ENCODE data around the gene DLG2. TPM values are rescaled to one million over a fixed set of nuclear protein-coding genes. Genes with fewer than 3 reads are reported as not detected.

Gene DLG2
- total RNA-seq, 3 donors from 2014 or later, result 4.3 to 12.3 (median 6.9) TPM

DNA sequence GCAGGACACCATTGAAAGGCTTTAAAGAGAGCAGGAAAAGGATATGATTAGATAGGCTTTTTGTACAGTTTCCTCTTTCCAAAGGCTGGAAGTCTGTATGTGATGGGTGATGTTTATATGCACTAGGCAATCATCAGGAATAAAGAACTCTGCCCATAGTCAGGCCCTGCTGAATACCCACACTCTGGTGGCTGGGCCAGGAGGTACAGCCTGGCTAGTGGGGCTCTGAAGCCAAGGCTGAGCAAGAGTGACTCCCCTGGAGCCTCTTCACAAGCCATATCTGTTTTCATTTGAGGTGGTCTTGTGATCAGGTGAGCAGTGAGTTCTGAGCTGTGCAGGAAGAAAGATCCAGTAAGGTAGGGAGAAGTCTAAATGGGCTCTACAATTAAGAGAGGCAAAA lies 1801.1 kb downstream of the DLG2 start:
- Histone ChIP-seq H3K27me3 (no peaks in the 10 kb centered on the region), H3K27ac (no peak overlapping the region), H3K36me3 (no peaks in the 10 kb centered on the region), H3K9me3 (no peaks in the 10 kb centered on the region), H3K4me3 (no peak overlapping the region), H3K4me1 (no peaks in the 10 kb centered on the region)
- TF ChIP-seq, protein P1, sequence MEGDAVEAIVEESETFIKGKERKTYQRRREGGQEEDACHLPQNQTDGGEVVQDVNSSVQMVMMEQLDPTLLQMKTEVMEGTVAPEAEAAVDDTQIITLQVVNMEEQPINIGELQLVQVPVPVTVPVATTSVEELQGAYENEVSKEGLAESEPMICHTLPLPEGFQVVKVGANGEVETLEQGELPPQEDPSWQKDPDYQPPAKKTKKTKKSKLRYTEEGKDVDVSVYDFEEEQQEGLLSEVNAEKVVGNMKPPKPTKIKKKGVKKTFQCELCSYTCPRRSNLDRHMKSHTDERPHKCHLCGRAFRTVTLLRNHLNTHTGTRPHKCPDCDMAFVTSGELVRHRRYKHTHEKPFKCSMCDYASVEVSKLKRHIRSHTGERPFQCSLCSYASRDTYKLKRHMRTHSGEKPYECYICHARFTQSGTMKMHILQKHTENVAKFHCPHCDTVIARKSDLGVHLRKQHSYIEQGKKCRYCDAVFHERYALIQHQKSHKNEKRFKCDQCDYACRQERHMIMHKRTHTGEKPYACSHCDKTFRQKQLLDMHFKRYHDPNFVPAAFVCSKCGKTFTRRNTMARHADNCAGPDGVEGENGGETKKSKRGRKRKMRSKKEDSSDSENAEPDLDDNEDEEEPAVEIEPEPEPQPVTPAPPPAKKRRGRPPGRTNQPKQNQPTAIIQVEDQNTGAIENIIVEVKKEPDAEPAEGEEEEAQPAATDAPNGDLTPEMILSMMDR (IDR thresholded peaks at IDR 0.05), result no peak
- TF ChIP-seq POLR2AphosphoS5 (IDR thresholded peaks at IDR 0.05) (no peak), POLR2A (IDR thresholded peaks at IDR 0.05) (no peak)
- intact Hi-C loops (cut with DNase I; ENCODE audit: low total_unique reads), result no loop called here
- DNase-seq (ENCODE audit: low spot score in 2 of 2), result no peak

DNA sequence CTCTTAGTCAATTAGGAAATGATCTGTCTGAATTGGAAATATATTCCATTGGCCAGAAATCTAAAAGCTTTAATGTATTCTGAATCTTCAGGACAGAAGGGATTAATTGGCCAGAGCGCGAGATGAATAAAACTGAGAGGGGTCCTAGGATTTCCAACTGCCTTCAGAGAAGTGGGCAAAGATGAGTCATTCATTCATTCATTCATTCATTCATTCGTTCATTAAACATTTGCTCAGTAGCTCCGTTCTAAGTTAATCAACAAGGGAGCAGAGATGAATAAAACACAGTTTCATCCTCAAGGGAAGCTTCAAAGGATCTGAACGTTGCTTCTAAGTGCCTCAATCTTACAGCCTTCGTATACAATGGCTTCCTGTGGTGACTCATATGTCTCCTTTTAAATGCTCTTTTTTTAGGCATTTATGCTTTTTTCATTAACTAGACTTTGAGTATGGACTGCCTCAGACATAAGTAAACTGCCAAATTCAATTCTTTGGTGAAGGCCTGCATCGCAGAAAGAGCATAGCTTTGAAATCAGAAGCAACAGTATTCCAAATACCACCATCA lies 1803.6 kb downstream of the DLG2 start:
- no peak for TF ChIP-seq POLR2AphosphoS5 (IDR thresholded peaks at IDR 0.05)
- TF ChIP-seq POLR2A (IDR thresholded peaks at IDR 0.05), result no peak
- TF ChIP-seq, protein P1 (IDR thresholded peaks at IDR 0.05), result no peak
- Histone ChIP-seq H3K36me3 (no peaks in the 10 kb centered on the region), H3K27me3 (no peaks in the 10 kb centered on the region), H3K9me3 (no peaks in the 10 kb centered on the region), H3K4me1 (no peaks in the 10 kb centered on the region), H3K27ac (no peak overlapping the region), H3K4me3 (no peak overlapping the region)
- no peak for DNase-seq (ENCODE audit: low spot score in 2 of 2)
- intact Hi-C loops (cut with DNase I; ENCODE audit: low total_unique reads), result no loop called here

GRCh38 chr11:83819931-83820549 lies 1807.1 kb downstream of the DLG2 start:
- DNase-seq (ENCODE audit: low spot score in 2 of 2), result no peak
- TF ChIP-seq, protein P1 (IDR thresholded peaks at IDR 0.05), result peak; percentile 39 to 72 (median 61)
- TF ChIP-seq POLR2AphosphoS5 (IDR thresholded peaks at IDR 0.05), result no peak
- Histone ChIP-seq H3K4me1 (no peaks in the 10 kb centered on the region), H3K4me3 (no peak overlapping the region), H3K9me3 (no peaks in the 10 kb centered on the region), H3K27me3 (no peaks in the 10 kb centered on the region), H3K36me3 (no peaks in the 10 kb centered on the region), H3K27ac (no peak overlapping the region)
- intact Hi-C loops (cut with DNase I; ENCODE audit: low total_unique reads), result no loop called here

- Histone ChIP-seq H3K4me3 (no peak overlapping the region), H3K36me3 (no peaks in the 10 kb centered on the region), H3K27me3 (no peaks in the 10 kb centered on the region), H3K27ac (no peak overlapping the region), H3K9me3 (no peaks in the 10 kb centered on the region), H3K4me1 (no peaks in the 10 kb centered on the region)
- intact Hi-C loops (cut with DNase I; ENCODE audit: low total_unique reads), result no loop called here
- TF ChIP-seq, protein P1 (IDR thresholded peaks at IDR 0.05), result no peak
- TF ChIP-seq POLR2AphosphoS5 (IDR thresholded peaks at IDR 0.05) (no peak), POLR2A (IDR thresholded peaks at IDR 0.05) (no peak)
- no peak for DNase-seq (ENCODE audit: low spot score in 2 of 2)
Observed at GRCh38 chr11:83818349-83818748, 1808.8 kb downstream of the DLG2 start.

- H3K9me3 ChIP-seq, result no peaks in the 10 kb centered on the region
- no peak overlapping the region for H3K4me3 ChIP-seq
- no peak for DNase-seq (ENCODE audit: low spot score in 2 of 2)
- H3K4me1 ChIP-seq, result no peaks in the 10 kb centered on the region
- H3K36me3 ChIP-seq, result no peaks in the 10 kb centered on the region
- intact Hi-C loops (cut with DNase I; ENCODE audit: low total_unique reads), result no loop called here
- TF ChIP-seq, protein P1 (IDR thresholded peaks at IDR 0.05), result peak in 2 of 3 donors; percentile 31 to 45
- no peak for TF ChIP-seq POLR2AphosphoS5 (IDR thresholded peaks at IDR 0.05)
- no peak overlapping the region for H3K27ac ChIP-seq
- no peaks in the 10 kb centered on the region for H3K27me3 ChIP-seq
Observed at GRCh38 chr11:83816572-83817187, 1810.5 kb downstream of the DLG2 start.
